IMR-90 (cell line): ENCODE results near the gene SEMA3E. TPM values are rescaled to one million over a fixed set of nuclear protein-coding genes. Genes with fewer than 3 reads are reported as not detected.
A peak's percentile ranks its signal among the peaks of the same experiment; 100 is the strongest.

Source experiments
- ATAC-seq: fragments of 200-7000 bp; cut with Tn5 transposase; 2 replicates; pipeline ENCODE4 v1.9.1; 2020; ENCODE audit warnings: low read depth, mild to moderate bottlenecking, moderate library complexity
- BruUV-seq: library from RNA; stranded (reverse); fragments of 400-500 nt; replicated peaks from 2 replicates; lab custom pipeline; 2021; lab: Mats Ljungman, UMichigan
- CTCF ChIA-PET: fragments of 300-600 bp; formaldehyde crosslinking; extraction: SDS; loops from one replicate; lab custom pipeline; 2021; ENCODE audit warnings: antibody characterized with exemption; lab: Yijun Ruan, JAX
- POLR2A ChIA-PET: fragments of 300-600 bp; sonication (Branson Sonifier 250); formaldehyde crosslinking; loops from one replicate; lab custom pipeline; 2022; ENCODE audit warnings: antibody characterized with exemption; ENCODE audit not compliant: unreplicated experiment; lab: Charles Lee
- DNase-seq: peaks from one replicate; pipeline ENCODE4 v3.0.0; 2013
- H2AFZ ChIP-seq: replicated peaks from 2 replicates; pipeline ENCODE3; 2013; ENCODE audit warnings: low read length, mild to moderate bottlenecking; ENCODE audit not compliant: poor library complexity
- H2AK5ac ChIP-seq: 2 replicates; pipeline ENCODE4 v1.6.1; 2013; ENCODE audit warnings: low read depth, low read length, inconsistent platforms
- H2AK9ac ChIP-seq: replicated peaks from 2 replicates; pipeline ENCODE3; 2013; ENCODE audit warnings: mild to moderate bottlenecking, low read depth, low read length, moderate library complexity; ENCODE audit not compliant: poor library complexity
- H2BK120ac ChIP-seq: 2 replicates; pipeline ENCODE4 v1.6.1; 2013; ENCODE audit warnings: low read depth, low read length, inconsistent platforms
- H2BK15ac ChIP-seq: 3 replicates; pipeline ENCODE4 v1.6.1; 2013; ENCODE audit warnings: low read depth, low read length, inconsistent platforms
- H2BK20ac ChIP-seq: 2 replicates; pipeline ENCODE4 v1.6.1; 2013; ENCODE audit warnings: low read depth, mild to moderate bottlenecking, inconsistent platforms, low read length, moderate library complexity
- H2BK5ac ChIP-seq: 2 replicates; pipeline ENCODE4 v1.6.1; 2013; ENCODE audit warnings: mild to moderate bottlenecking, low read depth, low read length, inconsistent platforms; ENCODE audit not compliant: poor library complexity, severe bottlenecking
- H3K14ac ChIP-seq: replicated peaks from 2 replicates; pipeline ENCODE4 v1.6.1; 2013; ENCODE audit warnings: low read depth, low read length, inconsistent platforms
- H3K18ac ChIP-seq: 2 replicates; pipeline ENCODE4 v1.6.1; 2013; ENCODE audit warnings: low read depth, low read length, control low read depth
- H3K23ac ChIP-seq: 2 replicates; pipeline ENCODE4 v1.6.1; 2013; ENCODE audit warnings: low read depth, low read length, inconsistent platforms
- H3K27ac ChIP-seq: 2 replicates; pipeline ENCODE4 v1.5.1; 2013; ENCODE audit warnings: mild to moderate bottlenecking, control low read depth, low read length; ENCODE audit not compliant: insufficient read depth
- H3K27me3 ChIP-seq: 2 replicates; pipeline ENCODE4 v1.6.1; 2013; ENCODE audit warnings: low read length; ENCODE audit not compliant: control insufficient read depth, insufficient read depth
- H3K36me3 ChIP-seq: 2 replicates; pipeline ENCODE4 v1.6.1; 2013; ENCODE audit warnings: low read length, mixed read lengths; ENCODE audit not compliant: control insufficient read depth, insufficient read depth
- H3K4ac ChIP-seq: 2 replicates; pipeline ENCODE4 v1.6.1; 2013; ENCODE audit warnings: low read depth, low read length, inconsistent platforms
- H3K4me1 ChIP-seq: 2 replicates; pipeline ENCODE4 v1.6.1; 2013; ENCODE audit warnings: low read length, mixed read lengths; ENCODE audit not compliant: control insufficient read depth, insufficient read depth
- H3K4me2 ChIP-seq: 2 replicates; pipeline ENCODE4 v1.6.1; 2013; ENCODE audit warnings: low read depth, mild to moderate bottlenecking, control low read depth, low read length, moderate library complexity
- H3K4me3 ChIP-seq: 2 replicates; pipeline ENCODE4 v1.5.1; 2013; ENCODE audit warnings: low read depth, mild to moderate bottlenecking, control low read depth, low read length, moderate library complexity; ENCODE audit not compliant: insufficient read depth
- H3K56ac ChIP-seq: 2 replicates; pipeline ENCODE4 v1.6.1; 2013; ENCODE audit warnings: low read length, inconsistent platforms; ENCODE audit not compliant: insufficient read depth; ENCODE audit errors: extremely low read depth
- H3K79me1 ChIP-seq, 2 experiments: 2 replicates each; pipeline ENCODE4 v1.6.1; 2013; ENCODE audit warnings: low read length in 2 of 2, inconsistent platforms in 1 of 2, low read depth in 1 of 2
- H3K9ac ChIP-seq: 2 replicates; pipeline ENCODE4 v1.6.1; 2013; ENCODE audit warnings: low read depth, low read length, control low read depth
- H3K9me1 ChIP-seq: 2 replicates; pipeline ENCODE4 v1.6.1; 2013; ENCODE audit warnings: low read length, inconsistent platforms; ENCODE audit not compliant: insufficient read depth
- H3K9me3 ChIP-seq: 2 replicates; pipeline ENCODE4 v1.6.1; 2013; ENCODE audit warnings: low read length; ENCODE audit not compliant: control insufficient read depth, insufficient read depth
- H4K20me1 ChIP-seq: 2 replicates; pipeline ENCODE4 v1.6.1; 2013; ENCODE audit warnings: low read length, inconsistent platforms; ENCODE audit not compliant: insufficient read depth
- H4K5ac ChIP-seq: 2 replicates; pipeline ENCODE4 v1.6.1; 2013; ENCODE audit warnings: mild to moderate bottlenecking, low read depth, low read length, control low read depth
- H4K8ac ChIP-seq, 2 experiments: 2 replicates each; pipeline ENCODE4 v1.6.1; 2013; ENCODE audit warnings: low read depth in 2 of 2, low read length in 2 of 2, control low read depth in 1 of 2, inconsistent platforms in 1 of 2
- H4K91ac ChIP-seq: 2 replicates; pipeline ENCODE4 v1.6.1; 2013; ENCODE audit warnings: low read depth, low read length, inconsistent platforms; ENCODE audit not compliant: insufficient read depth
- BHLHE40 ChIP-seq: fragments of 150-350 bp; IDR thresholded peaks from 2 replicates; pipeline ENCODE4 v1.6.1; 2016; ENCODE audit warnings: mild to moderate bottlenecking, low read depth, low read length
- CEBPB ChIP-seq: IDR thresholded peaks from 2 replicates; pipeline ENCODE4 v1.6.1; 2012; ENCODE audit warnings: low read depth, low read length, improper control_type of control experiment
- CHD1 ChIP-seq: IDR thresholded peaks from 2 replicates; pipeline ENCODE4 v1.6.1; 2012; ENCODE audit warnings: low read depth, low read length, improper control_type of control experiment
- CTCF ChIP-seq: conservative IDR thresholded peaks from 2 replicates; pipeline ENCODE4 v1.5.1; 2012; ENCODE audit warnings: mild to moderate bottlenecking, low read depth, low read length, improper control_type of control experiment
- ELK1 ChIP-seq: fragments of 150-350 bp; IDR thresholded peaks from 2 replicates; pipeline ENCODE4 v1.6.1; 2016; ENCODE audit warnings: low read depth, mild to moderate bottlenecking, low read length, moderate library complexity, borderline replicate concordance
- FOS ChIP-seq: fragments of 150-350 bp; IDR thresholded peaks from 2 replicates; pipeline ENCODE4 v1.6.1; 2016; ENCODE audit warnings: low read depth, low read length
- MAFK ChIP-seq: IDR thresholded peaks from 2 replicates; pipeline ENCODE4 v1.6.1; 2012; ENCODE audit warnings: low read depth, low read length, improper control_type of control experiment
- MAZ ChIP-seq: IDR thresholded peaks from 2 replicates; pipeline ENCODE4 v1.6.1; 2012; ENCODE audit warnings: low read depth, mild to moderate bottlenecking, low read length, improper control_type of control experiment, moderate library complexity, borderline replicate concordance
- MXI1 ChIP-seq: IDR thresholded peaks from 2 replicates; pipeline ENCODE4 v1.6.1; 2012; ENCODE audit warnings: low read depth, mild to moderate bottlenecking, low read length, moderate library complexity, borderline replicate concordance
- POLR2A ChIP-seq: IDR thresholded peaks from 2 replicates; pipeline ENCODE4 v1.6.1; 2012; ENCODE audit warnings: mild to moderate bottlenecking, low read depth, low read length
- RAD21 ChIP-seq: IDR thresholded peaks from 2 replicates; pipeline ENCODE4 v1.6.1; 2012; ENCODE audit warnings: low read length, improper control_type of control experiment
- RCOR1 ChIP-seq: IDR thresholded peaks from 2 replicates; pipeline ENCODE4 v1.6.1; 2012; ENCODE audit warnings: mild to moderate bottlenecking, low read length, improper control_type of control experiment; ENCODE audit not compliant: insufficient replicate concordance
- RFX5 ChIP-seq: IDR thresholded peaks from 2 replicates; pipeline ENCODE4 v1.8.0; 2012; ENCODE audit warnings: low read depth, mild to moderate bottlenecking, low read length, moderate library complexity
- SMC3 ChIP-seq: fragments of 150-350 bp; IDR thresholded peaks from 2 replicates; pipeline ENCODE4 v1.6.1; 2016; ENCODE audit warnings: low read depth, mild to moderate bottlenecking, antibody characterized with exemption, low read length, moderate library complexity
- USF2 ChIP-seq: fragments of 150-350 bp; IDR thresholded peaks from 2 replicates; pipeline ENCODE4 v1.6.1; 2017; ENCODE audit warnings: mild to moderate bottlenecking, antibody characterized with exemption, low read length, low read depth
- WGBS, 2 experiments: methylation state at CpG; one replicate each; pipeline versions ENCODE4 v1.1.5 to v1.1.7; 2013; ENCODE audit warnings: missing lambda C conversion rate in 2 of 2; ENCODE audit not compliant: insufficient read length in 1 of 2; ENCODE audit errors: extremely low coverage in 2 of 2; 5-methylcytosine and 5-hydroxymethylcytosine counted together
- dilution Hi-C: fragments of 300-500 bp; cut with HindIII; formaldehyde crosslinking; loops from one replicate; pipeline ENCODE4 v1.14.3; 2018; ENCODE audit warnings: low sequenced_read_pairs; ENCODE audit not compliant: unreplicated experiment
- in situ Hi-C: fragments of 300-500 bp; cut with MboI; formaldehyde crosslinking; loops from 3 replicates; pipeline ENCODE4 v1.14.3; 2019; ENCODE audit warnings: low sequenced_read_pairs, inconsistent platforms, mixed read lengths
- intact Hi-C: fragments of 100-400 bp; cut with micrococcal nuclease; formaldehyde crosslinking; loops from 2 replicates; pipeline ENCODE4 v1.10.0; 2022
- polyA plus RNA-seq, 3 experiments: library from polyadenylated mRNA; depleted of rRNA; stranded (reverse); fragments of >200 nt; gene quantifications; 2 replicates each; pipeline ENCODE4 v1.2.3, GENCODE V29; 2012; ENCODE audit warnings: low replicate concordance in 1 of 3
- total RNA-seq: library from RNA; depleted of rRNA; stranded (reverse); fragments of >200 nt; gene quantifications from 2 replicates; pipeline ENCODE4 v1.2.3, GENCODE V29; 2012

SEMA3E gene
- total and polyA plus RNA-seq, 2 of the 4 experiments (the other 2 are of a cell fraction): 0.31 to 0.72 TPM

GRCh38 chr7:83546586-83546985 lies 102.4 kb downstream of the SEMA3E start:
- no peak overlapping the region for H2BK120ac ChIP-seq
- no CpG with 5 or more reads among the region's 2 CpGs for WGBS, 2 experiments
- no peak overlapping the region for H2BK5ac ChIP-seq
- no peak overlapping the region for H3K9ac ChIP-seq
- no TSS peak for BruUV-seq
- H3K36me3 ChIP-seq: no peaks in the 10 kb centered on the region
- no peak overlapping the region for H3K56ac ChIP-seq
- no peak overlapping the region for H3K4me3 ChIP-seq
- H4K8ac ChIP-seq: no peak overlapping the region
- H2AK9ac ChIP-seq: no peak overlapping the region
- no peak overlapping the region for H3K4me2 ChIP-seq
- ChIA-PET CTCF (interaction anchor here (0.6 to 0.7 kb wide), 2 partner anchors 12 to 19 kb away, joined by 3 to 5 read pairs; no protein-coding TSS in a partner anchor), POLR2A (no interaction called here)
- no peak overlapping the region for H3K18ac ChIP-seq
- no peak overlapping the region for H2BK15ac ChIP-seq
- in situ Hi-C loops: no loop called here
- no peaks in the 10 kb centered on the region for H3K27me3 ChIP-seq
- no peaks in the 10 kb centered on the region for H4K20me1 ChIP-seq
- intact Hi-C loops: no loop called here
- H2AFZ ChIP-seq: no peak overlapping the region
- H3K4ac ChIP-seq: no peak overlapping the region
- H3K9me1 ChIP-seq: no peaks in the 10 kb centered on the region
- H3K14ac ChIP-seq: no peak overlapping the region
- H2AK5ac ChIP-seq: no peak overlapping the region
- no peak for TF ChIP-seq CTCF
- TF ChIP-seq MAZ: no peak
- no peak for TF ChIP-seq MXI1
- no peak for TF ChIP-seq ELK1
- TF ChIP-seq RAD21: no peak
- no peak for TF ChIP-seq FOS
- no peak for TF ChIP-seq CHD1
- TF ChIP-seq SMC3: no peak
- no peak for TF ChIP-seq RCOR1
- TF ChIP-seq RFX5: no peak
- no peak for TF ChIP-seq MAFK
- no peak for TF ChIP-seq USF2
- no peak for TF ChIP-seq POLR2A
- peak; percentile 81 for TF ChIP-seq BHLHE40
- TF ChIP-seq CEBPB: peak; percentile 85
- H3K23ac ChIP-seq: no peak overlapping the region
- no peaks in the 10 kb centered on the region for H3K9me3 ChIP-seq
- DNase-seq (peak; percentile 63), ATAC-seq (no peak)
- no peak overlapping the region for H3K27ac ChIP-seq
- no peaks in the 10 kb centered on the region for H3K79me1 ChIP-seq
- H4K91ac ChIP-seq: no peak overlapping the region
- H4K5ac ChIP-seq: no peak overlapping the region
- H2BK20ac ChIP-seq: no peak overlapping the region
- peaks cover 2% of the 10 kb centered on the region; the same call in 1 of the 2 replicates for H3K4me1 ChIP-seq
- dilution Hi-C loops: no loop called here
